Measurements from ENCODE around the gene SPATA7.
A peak's percentile ranks its signal among the peaks of the same experiment; 100 is the strongest.

The SPATA7 gene

GRCh38 chr14:88463318-88463717 is 77.9 kb downstream of the SPATA7 start:
- H2BK12ac ChIP-seq (ENCODE audit: low read length in 2 of 2): no peak overlapping the region
- H4K8ac ChIP-seq (ENCODE audit: low read length): no peak overlapping the region
- no peak overlapping the region for H2BK5ac ChIP-seq (ENCODE audit: low read depth, low read length, poor library complexity, severe bottlenecking)
- WGBS: 91% methylated on average over 4 of the region's 4 CpGs
- peaks cover 15% of the 10 kb centered on the region for H3K79me1 ChIP-seq (replicated peaks; ENCODE audit: low read length, poor library complexity, severe bottlenecking)
- H2BK15ac ChIP-seq (ENCODE audit: low read depth, poor library complexity, severe bottlenecking): no peak overlapping the region
- H3K4me1 ChIP-seq (ENCODE audit: control insufficient read depth, insufficient read depth, low read depth, low read length): peaks cover 2% of the 10 kb centered on the region
- DNase-seq: no peak
- no peak overlapping the region for H3K18ac ChIP-seq (ENCODE audit: low read depth in 1 of 2, low read length in 2 of 2)
- H3K4ac ChIP-seq (ENCODE audit: low read depth in 1 of 2, low read length in 2 of 2): no peak overlapping the region
- H4K91ac ChIP-seq (ENCODE audit: low read length): no peak overlapping the region
- no peak overlapping the region for H3K23ac ChIP-seq (ENCODE audit: low read length in 2 of 2)
- no peak overlapping the region for H3K14ac ChIP-seq (ENCODE audit: low read length in 2 of 2)
- H3K4me3 ChIP-seq (ENCODE audit: insufficient read depth in 1 of 2, low read depth in 1 of 2, low read length in 2 of 2): no peak overlapping the region
- no peak overlapping the region for H2AFZ ChIP-seq (ENCODE audit: low read depth, low read length)
- H2AK5ac ChIP-seq (ENCODE audit: low read length, severe bottlenecking): no peak overlapping the region
- H3K36me3 ChIP-seq (ENCODE audit: control insufficient read depth in 1 of 2, insufficient read depth in 2 of 2, low read depth in 1 of 2, low read length in 2 of 2): peaks cover 25 to 50% of the 10 kb centered on the region in 2 experiments
- H3K9me3 ChIP-seq (ENCODE audit: control insufficient read depth, low read length): no peaks in the 10 kb centered on the region
- no peaks in the 10 kb centered on the region for H3K27me3 ChIP-seq (ENCODE audit: control insufficient read depth in 1 of 2, insufficient read depth in 1 of 2, low read length in 2 of 2)
- no peak overlapping the region for H3K4me2 ChIP-seq (ENCODE audit: low read length, poor library complexity, severe bottlenecking)
- H3K9ac ChIP-seq (ENCODE audit: low read length): no peak overlapping the region
- no peak overlapping the region for H3K27ac ChIP-seq (ENCODE audit: low read length, poor library complexity, severe bottlenecking)
- no peak overlapping the region for H2BK120ac ChIP-seq (ENCODE audit: low read depth, low read length)

GRCh38 chr14:88468406-88468805 is 82.9 kb downstream of the SPATA7 start:
- Histone ChIP-seq H3K4me1 (ENCODE audit: control insufficient read depth, insufficient read depth, low read depth, low read length) (peaks cover 4% of the 10 kb centered on the region), H4K8ac (ENCODE audit: low read length) (no peak overlapping the region), H3K27ac (ENCODE audit: low read length, poor library complexity, severe bottlenecking) (no peak overlapping the region), H3K27me3 (ENCODE audit: control insufficient read depth in 1 of 2, insufficient read depth in 1 of 2, low read length in 2 of 2) (no peaks in the 10 kb centered on the region), H2BK15ac (ENCODE audit: low read depth, poor library complexity, severe bottlenecking) (no peak overlapping the region), H2BK5ac (ENCODE audit: low read depth, low read length, poor library complexity, severe bottlenecking) (no peak overlapping the region), H4K91ac (ENCODE audit: low read length) (no peak overlapping the region), H3K36me3 (ENCODE audit: control insufficient read depth in 1 of 2, insufficient read depth in 2 of 2, low read depth in 1 of 2, low read length in 2 of 2) (peaks cover 27 to 73% of the 10 kb centered on the region in 2 experiments), H3K23ac (ENCODE audit: low read length in 2 of 2) (no peak overlapping the region), H3K9ac (ENCODE audit: low read length) (no peak overlapping the region), H2AK5ac (ENCODE audit: low read length, severe bottlenecking) (no peak overlapping the region), H3K14ac (ENCODE audit: low read length in 2 of 2) (no peak overlapping the region), H3K79me1 (replicated peaks; ENCODE audit: low read length, poor library complexity, severe bottlenecking) (peaks cover 16% of the 10 kb centered on the region), H3K4ac (ENCODE audit: low read depth in 1 of 2, low read length in 2 of 2) (no peak overlapping the region), H3K9me3 (ENCODE audit: control insufficient read depth, low read length) (no peaks in the 10 kb centered on the region), H3K18ac (ENCODE audit: low read depth in 1 of 2, low read length in 2 of 2) (no peak overlapping the region), H3K4me3 (ENCODE audit: insufficient read depth in 1 of 2, low read depth in 1 of 2, low read length in 2 of 2) (no peak overlapping the region), H2BK120ac (ENCODE audit: low read depth, low read length) (no peak overlapping the region), H2BK12ac (ENCODE audit: low read length in 2 of 2) (no peak overlapping the region), H2AFZ (ENCODE audit: low read depth, low read length) (no peak overlapping the region), H3K4me2 (ENCODE audit: low read length, poor library complexity, severe bottlenecking) (no peak overlapping the region)
- peak; percentile 61 for DNase-seq
- WGBS: 25% methylated on average over 1 of the region's 1 CpG

GRCh38 chr14:88470542-88471440 is 85.3 kb downstream of the SPATA7 start:
- H3K4me3 ChIP-seq (ENCODE audit: insufficient read depth in 1 of 2, low read depth in 1 of 2, low read length in 2 of 2): no peak overlapping the region
- peaks cover 20 to 72% of the 10 kb centered on the region in 2 experiments for H3K36me3 ChIP-seq (ENCODE audit: control insufficient read depth in 1 of 2, insufficient read depth in 2 of 2, low read depth in 1 of 2, low read length in 2 of 2)
- no peaks in the 10 kb centered on the region for H3K27me3 ChIP-seq (ENCODE audit: control insufficient read depth in 1 of 2, insufficient read depth in 1 of 2, low read length in 2 of 2)
- H2AK5ac ChIP-seq (ENCODE audit: low read length, severe bottlenecking): no peak overlapping the region
- H3K4ac ChIP-seq (ENCODE audit: low read depth in 1 of 2, low read length in 2 of 2): no peak overlapping the region
- H3K4me1 ChIP-seq (ENCODE audit: control insufficient read depth, insufficient read depth, low read depth, low read length): peaks cover 4% of the 10 kb centered on the region
- H4K91ac ChIP-seq (ENCODE audit: low read length): no peak overlapping the region
- DNase-seq: no peak
- no peaks in the 10 kb centered on the region for H3K9me3 ChIP-seq (ENCODE audit: control insufficient read depth, low read length)
- H3K14ac ChIP-seq (ENCODE audit: low read length in 2 of 2): peak overlapping the region in 1 of 2 experiments; percentile 49
- no peak overlapping the region for H3K27ac ChIP-seq (ENCODE audit: low read length, poor library complexity, severe bottlenecking)
- WGBS: 96% methylated on average over 6 of the region's 7 CpGs
- no peak overlapping the region for H2AFZ ChIP-seq (ENCODE audit: low read depth, low read length)
- no peak overlapping the region for H2BK15ac ChIP-seq (ENCODE audit: low read depth, poor library complexity, severe bottlenecking)
- no peak overlapping the region for H3K23ac ChIP-seq (ENCODE audit: low read length in 2 of 2)
- H3K9ac ChIP-seq (ENCODE audit: low read length): no peak overlapping the region
- H3K18ac ChIP-seq (ENCODE audit: low read depth in 1 of 2, low read length in 2 of 2): no peak overlapping the region
- H4K8ac ChIP-seq (ENCODE audit: low read length): peak overlapping the region; percentile 46
- H2BK5ac ChIP-seq (ENCODE audit: low read depth, low read length, poor library complexity, severe bottlenecking): no peak overlapping the region
- peaks cover 26% of the 10 kb centered on the region for H3K79me1 ChIP-seq (replicated peaks; ENCODE audit: low read length, poor library complexity, severe bottlenecking)
- H2BK12ac ChIP-seq (ENCODE audit: low read length in 2 of 2): peak overlapping the region in 1 of 2 experiments; percentile 42
- no peak overlapping the region for H2BK120ac ChIP-seq (ENCODE audit: low read depth, low read length)
- H3K4me2 ChIP-seq (ENCODE audit: low read length, poor library complexity, severe bottlenecking): no peak overlapping the region

GRCh38 chr14:88473791-88474190 is 88.3 kb downstream of the SPATA7 start:
- Histone ChIP-seq H2AFZ (ENCODE audit: low read depth, low read length) (no peak overlapping the region), H3K79me1 (replicated peaks; ENCODE audit: low read length, poor library complexity, severe bottlenecking) (peaks cover 28% of the 10 kb centered on the region), H3K27ac (ENCODE audit: low read length, poor library complexity, severe bottlenecking) (no peak overlapping the region), H3K27me3 (ENCODE audit: control insufficient read depth in 1 of 2, insufficient read depth in 1 of 2, low read length in 2 of 2) (no peaks in the 10 kb centered on the region), H3K4me3 (ENCODE audit: insufficient read depth in 1 of 2, low read depth in 1 of 2, low read length in 2 of 2) (no peak overlapping the region), H4K91ac (ENCODE audit: low read length) (no peak overlapping the region), H3K4ac (ENCODE audit: low read depth in 1 of 2, low read length in 2 of 2) (no peak overlapping the region), H2BK120ac (ENCODE audit: low read depth, low read length) (no peak overlapping the region), H2AK5ac (ENCODE audit: low read length, severe bottlenecking) (no peak overlapping the region), H3K9ac (ENCODE audit: low read length) (no peak overlapping the region), H3K4me1 (ENCODE audit: control insufficient read depth, insufficient read depth, low read depth, low read length) (peaks cover 2% of the 10 kb centered on the region), H4K8ac (ENCODE audit: low read length) (no peak overlapping the region), H3K36me3 (ENCODE audit: control insufficient read depth in 1 of 2, insufficient read depth in 2 of 2, low read depth in 1 of 2, low read length in 2 of 2) (peaks cover 21 to 69% of the 10 kb centered on the region in 2 experiments), H2BK5ac (ENCODE audit: low read depth, low read length, poor library complexity, severe bottlenecking) (no peak overlapping the region), H3K9me3 (ENCODE audit: control insufficient read depth, low read length) (no peaks in the 10 kb centered on the region), H3K23ac (ENCODE audit: low read length in 2 of 2) (no peak overlapping the region), H3K18ac (ENCODE audit: low read depth in 1 of 2, low read length in 2 of 2) (no peak overlapping the region), H2BK15ac (ENCODE audit: low read depth, poor library complexity, severe bottlenecking) (no peak overlapping the region), H3K14ac (ENCODE audit: low read length in 2 of 2) (no peak overlapping the region), H3K4me2 (ENCODE audit: low read length, poor library complexity, severe bottlenecking) (no peak overlapping the region), H2BK12ac (ENCODE audit: low read length in 2 of 2) (no peak overlapping the region)
- no CpG with 5 or more reads among the region's 1 CpG for WGBS
- no peak for DNase-seq

Measured in mesenchymal stem cell (in vitro differentiated cells and primary cell).